ENCODE measurements around the gene CASP14.

DNA sequence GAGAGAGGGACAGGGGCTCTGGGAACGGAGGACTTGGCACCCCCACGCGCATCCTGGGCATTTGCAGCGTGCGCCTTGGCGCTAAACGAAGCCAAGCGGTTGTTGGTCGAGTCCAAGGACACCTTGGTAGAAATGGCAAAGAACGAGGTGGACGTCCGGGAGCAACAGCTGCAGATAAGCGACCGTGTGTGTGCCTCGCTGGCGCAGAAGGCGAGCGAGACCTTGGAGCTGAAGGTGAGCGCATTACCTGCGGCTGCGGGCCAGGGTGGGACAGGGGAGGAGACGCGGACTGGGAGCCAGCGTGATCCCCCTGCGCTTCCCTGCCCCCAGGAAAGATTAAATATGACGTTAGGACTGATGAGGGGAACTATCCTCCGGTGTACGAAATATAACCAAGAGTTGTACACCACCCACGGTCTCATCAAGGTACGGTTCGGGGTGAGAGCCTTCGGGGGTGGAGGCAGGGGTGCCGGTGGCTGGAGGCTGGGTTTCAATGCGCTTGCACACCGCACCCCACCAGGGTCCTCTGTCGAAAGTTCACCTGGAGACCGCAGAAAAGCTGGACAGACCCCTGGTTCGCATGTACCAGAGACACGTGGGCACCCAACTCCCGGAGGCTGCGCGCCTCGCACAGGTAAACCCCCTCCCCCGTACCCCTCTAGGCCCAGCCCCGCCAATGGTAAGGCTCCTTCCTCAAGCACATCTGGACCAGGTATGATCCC is 27.8 kb upstream of the CASP14 start:
- TF ChIP-seq CTCF (IDR thresholded peaks at IDR 0.05; ENCODE audit: control extremely low read depth in 1 of 3, insufficient read depth in 1 of 3, low read depth in 1 of 3, low read length in 3 of 3) (no peak), TEAD4 (IDR thresholded peaks at IDR 0.05; ENCODE audit: low read depth, low read length) (no peak), EZH2 (IDR thresholded peaks at IDR 0.05; ENCODE audit: low read depth, low read length, severe bottlenecking) (no peak), YY1 (IDR thresholded peaks at IDR 0.05; ENCODE audit: low read depth, low read length) (no peak)
